ENCODE results near the gene CISH.

Gene CISH

GRCh38 chr3:50600141-50600753, 11.3 kb downstream of the CISH start:
- DNase-seq (ENCODE audit: extremely low read depth in 1 of 2, low read depth in 1 of 2) = no peak

GRCh38 chr3:50599716-50600118, 11.9 kb downstream of the CISH start:
- no peak for DNase-seq (ENCODE audit: extremely low read depth in 1 of 2, low read depth in 1 of 2)

GRCh38 chr3:50599115-50599715, 12.4 kb downstream of the CISH start:
- no peak for DNase-seq (ENCODE audit: extremely low read depth in 1 of 2, low read depth in 1 of 2)

- no peak for DNase-seq (ENCODE audit: extremely low read depth in 1 of 2, low read depth in 1 of 2)
These were observed 17.3 kb downstream of the CISH start for GRCh38 chr3:50594253-50594785.

GRCh38 chr3:50592568-50592967, 19.0 kb downstream of the CISH start:
- DNase-seq (ENCODE audit: extremely low read depth in 1 of 2, low read depth in 1 of 2) = no peak

- DNase-seq (ENCODE audit: extremely low read depth in 1 of 2, low read depth in 1 of 2) = no peak
These were observed 20.3 kb downstream of the CISH start for GRCh38 chr3:50591196-50591741.

GRCh38 chr3:50588759-50589433, 22.7 kb downstream of the CISH start:
- DNase-seq (ENCODE audit: extremely low read depth in 1 of 2, low read depth in 1 of 2) = no peak

GRCh38 chr3:50587806-50588758, 23.5 kb downstream of the CISH start:
- DNase-seq (ENCODE audit: extremely low read depth in 1 of 2, low read depth in 1 of 2) = no peak

- no peak for DNase-seq (ENCODE audit: extremely low read depth in 1 of 2, low read depth in 1 of 2)
These were observed 24.2 kb downstream of the CISH start for GRCh38 chr3:50587373-50587772.

- no peak for DNase-seq (ENCODE audit: extremely low read depth in 1 of 2, low read depth in 1 of 2)
These were observed 24.9 kb downstream of the CISH start for GRCh38 chr3:50586763-50587070.

- no peak for DNase-seq (ENCODE audit: extremely low read depth in 1 of 2, low read depth in 1 of 2)
These were observed 25.4 kb downstream of the CISH start for GRCh38 chr3:50585919-50586762.

GRCh38 chr3:50584391-50584790, 27.2 kb downstream of the CISH start:
- no peak for DNase-seq (ENCODE audit: extremely low read depth in 1 of 2, low read depth in 1 of 2)

GRCh38 chr3:50583897-50584296, 27.7 kb downstream of the CISH start:
- DNase-seq (ENCODE audit: extremely low read depth in 1 of 2, low read depth in 1 of 2) = no peak

GRCh38 chr3:50582083-50582482, 29.5 kb downstream of the CISH start:
- DNase-seq (ENCODE audit: extremely low read depth in 1 of 2, low read depth in 1 of 2) = no peak

GRCh38 chr3:50581459-50581842, 30.1 kb downstream of the CISH start:
- DNase-seq (ENCODE audit: extremely low read depth in 1 of 2, low read depth in 1 of 2) = no peak

GRCh38 chr3:50580683-50581458, 30.7 kb downstream of the CISH start:
- DNase-seq (ENCODE audit: extremely low read depth in 1 of 2, low read depth in 1 of 2) = no peak

GRCh38 chr3:50577348-50577747, 34.2 kb downstream of the CISH start:
- DNase-seq (ENCODE audit: extremely low read depth in 1 of 2, low read depth in 1 of 2) = no peak

- no peak for DNase-seq (ENCODE audit: extremely low read depth in 1 of 2, low read depth in 1 of 2)
These were observed 36.2 kb downstream of the CISH start for GRCh38 chr3:50575372-50575771.

GRCh38 chr3:50574444-50574831, 37.1 kb downstream of the CISH start:
- DNase-seq (ENCODE audit: extremely low read depth in 1 of 2, low read depth in 1 of 2) = no peak
